Activated naive CD4-positive, alpha-beta T cell treated with anti-CD3 and anti-CD28 coated beads for 36 hours (primary cell): ENCODE results near the gene VSTM4. TPM values are rescaled to one million over a fixed set of nuclear protein-coding genes. Genes with fewer than 3 reads are reported as not detected.

Experiments
- CTCF ChIA-PET: fragments of 350-600 bp; sonication (Branson Sonifier 250); formaldehyde crosslinking; loops from one replicate; lab custom pipeline; 2021; ENCODE audit warnings: antibody characterized with exemption; lab: Charles Lee
- DNase-seq: peaks from one replicate; pipeline ENCODE4 v3.0.0-alpha.2; 2020
- H3K27ac Mint-ChIP-seq: one replicate; pipeline ENCODE4 v1.8.0; 2021; ENCODE audit warnings: mild to moderate bottlenecking, mixed read lengths
- H3K27me3 Mint-ChIP-seq: one replicate; pipeline ENCODE4 v1.8.0; 2021; ENCODE audit warnings: low read depth, mixed read lengths
- H3K36me3 Mint-ChIP-seq: one replicate; pipeline ENCODE4 v1.8.0; 2021; ENCODE audit warnings: low read depth, mixed read lengths
- H3K4me1 Mint-ChIP-seq: one replicate; pipeline ENCODE4 v1.8.0; 2021; ENCODE audit warnings: low read depth, mixed read lengths
- H3K4me3 Mint-ChIP-seq: one replicate; pipeline ENCODE4 v1.8.0; 2021; ENCODE audit warnings: mild to moderate bottlenecking, moderate library complexity, mixed read lengths
- H3K9me3 Mint-ChIP-seq: one replicate; pipeline ENCODE4 v1.8.0; 2021; ENCODE audit warnings: mixed read lengths
- intact Hi-C: fragments of 100-400 bp; cut with micrococcal nuclease; formaldehyde crosslinking; loops from one replicate; pipeline ENCODE4 v1.15.1; 2023
- total RNA-seq, 2 experiments: library from RNA; stranded (reverse); gene quantifications; one replicate each; pipeline ENCODE4 v1.2.3, GENCODE V29; 2021

The VSTM4 gene
- total RNA-seq, 2 experiments from 2014 or later, result not detected

GRCh38 chr10:49035920-49036319 lies 79.4 kb downstream of the VSTM4 start:
- H3K4me3 Mint-ChIP-seq, result no peak overlapping the region
- no peaks in the 10 kb centered on the region for H3K36me3 Mint-ChIP-seq
- CTCF ChIA-PET, result no interaction called here
- intact Hi-C loops, result no loop called here
- no peaks in the 10 kb centered on the region for H3K9me3 Mint-ChIP-seq
- no peaks in the 10 kb centered on the region for H3K4me1 Mint-ChIP-seq
- no peak overlapping the region for H3K27ac Mint-ChIP-seq
- H3K27me3 Mint-ChIP-seq, result no peaks in the 10 kb centered on the region
- no peak for DNase-seq

GRCh38 chr10:49034925-49035324 lies 80.4 kb downstream of the VSTM4 start:
- no peaks in the 10 kb centered on the region for H3K36me3 Mint-ChIP-seq
- intact Hi-C loops, result no loop called here
- no peaks in the 10 kb centered on the region for H3K4me1 Mint-ChIP-seq
- no peak for DNase-seq
- H3K27ac Mint-ChIP-seq, result no peak overlapping the region
- no peak overlapping the region for H3K4me3 Mint-ChIP-seq
- H3K27me3 Mint-ChIP-seq, result no peaks in the 10 kb centered on the region
- CTCF ChIA-PET, result no interaction called here
- H3K9me3 Mint-ChIP-seq, result no peaks in the 10 kb centered on the region

- H3K27me3 Mint-ChIP-seq, result no peaks in the 10 kb centered on the region
- CTCF ChIA-PET, result no interaction called here
- H3K36me3 Mint-ChIP-seq, result no peaks in the 10 kb centered on the region
- no peak for DNase-seq
- intact Hi-C loops, result no loop called here
- H3K4me1 Mint-ChIP-seq, result no peaks in the 10 kb centered on the region
- H3K27ac Mint-ChIP-seq, result no peak overlapping the region
- H3K4me3 Mint-ChIP-seq, result no peak overlapping the region
- no peaks in the 10 kb centered on the region for H3K9me3 Mint-ChIP-seq
These were observed 81.4 kb downstream of the VSTM4 start for GRCh38 chr10:49033939-49034338.

GRCh38 chr10:49029666-49030065 lies 85.7 kb downstream of the VSTM4 start:
- Mint-ChIP-seq H3K4me1 (no peaks in the 10 kb centered on the region), H3K9me3 (no peaks in the 10 kb centered on the region), H3K27ac (no peak overlapping the region), H3K36me3 (no peaks in the 10 kb centered on the region), H3K27me3 (no peaks in the 10 kb centered on the region), H3K4me3 (no peak overlapping the region)
- CTCF ChIA-PET, result interaction anchor here (0.6 kb wide), 1 partner anchor 317 kb away, joined by 3 read pairs; no protein-coding TSS in a partner anchor
- intact Hi-C loops, result no loop called here
- no peak for DNase-seq

- Mint-ChIP-seq H3K27me3 (no peaks in the 10 kb centered on the region), H3K36me3 (no peaks in the 10 kb centered on the region), H3K4me3 (no peak overlapping the region), H3K9me3 (no peaks in the 10 kb centered on the region), H3K4me1 (no peaks in the 10 kb centered on the region), H3K27ac (no peak overlapping the region)
- intact Hi-C loops, result no loop called here
- no peak for DNase-seq
- CTCF ChIA-PET, result interaction anchor here (0.6 kb wide), 1 partner anchor 29 kb away, joined by 5 read pairs; no protein-coding TSS in a partner anchor
These were observed 86.7 kb downstream of the VSTM4 start for GRCh38 chr10:49028639-49029038.

GRCh38 chr10:49025347-49025983 lies 89.9 kb downstream of the VSTM4 start:
- intact Hi-C loops, result no loop called here
- H3K36me3 Mint-ChIP-seq, result no peaks in the 10 kb centered on the region
- no peak for DNase-seq
- no peak overlapping the region for H3K4me3 Mint-ChIP-seq
- H3K4me1 Mint-ChIP-seq, result no peaks in the 10 kb centered on the region
- CTCF ChIA-PET, result interaction anchor here (0.8 kb wide), 1 partner anchor 27 kb away, joined by 3 read pairs; no protein-coding TSS in a partner anchor
- H3K27ac Mint-ChIP-seq, result no peak overlapping the region
- no peaks in the 10 kb centered on the region for H3K27me3 Mint-ChIP-seq
- H3K9me3 Mint-ChIP-seq, result no peaks in the 10 kb centered on the region

- Mint-ChIP-seq H3K36me3 (no peaks in the 10 kb centered on the region), H3K27me3 (no peaks in the 10 kb centered on the region), H3K27ac (no peak overlapping the region), H3K4me3 (no peak overlapping the region), H3K9me3 (no peaks in the 10 kb centered on the region), H3K4me1 (no peaks in the 10 kb centered on the region)
- intact Hi-C loops, result no loop called here
- CTCF ChIA-PET, result interaction anchor here (1.4 kb wide), 1 partner anchor 368 kb away, joined by 3 read pairs; no protein-coding TSS in a partner anchor
- no peak for DNase-seq
These were observed 90.8 kb downstream of the VSTM4 start for GRCh38 chr10:49024484-49024883.

GRCh38 chr10:49023752-49024151 lies 91.6 kb downstream of the VSTM4 start:
- H3K9me3 Mint-ChIP-seq, result no peaks in the 10 kb centered on the region
- intact Hi-C loops, result no loop called here
- no peaks in the 10 kb centered on the region for H3K27me3 Mint-ChIP-seq
- no peak overlapping the region for H3K4me3 Mint-ChIP-seq
- no peaks in the 10 kb centered on the region for H3K4me1 Mint-ChIP-seq
- CTCF ChIA-PET, result interaction anchor here (1.4 kb wide), 1 partner anchor 367 kb away, joined by 3 read pairs; no protein-coding TSS in a partner anchor
- no peak for DNase-seq
- no peak overlapping the region for H3K27ac Mint-ChIP-seq
- no peaks in the 10 kb centered on the region for H3K36me3 Mint-ChIP-seq

GRCh38 chr10:49023071-49023470 lies 92.3 kb downstream of the VSTM4 start:
- intact Hi-C loops, result no loop called here
- Mint-ChIP-seq H3K9me3 (no peaks in the 10 kb centered on the region), H3K27ac (no peak overlapping the region), H3K36me3 (no peaks in the 10 kb centered on the region), H3K4me1 (no peaks in the 10 kb centered on the region), H3K27me3 (no peaks in the 10 kb centered on the region), H3K4me3 (no peak overlapping the region)
- CTCF ChIA-PET, result interaction anchor here (1.4 kb wide), 1 partner anchor 367 kb away, joined by 3 read pairs; no protein-coding TSS in a partner anchor
- no peak for DNase-seq

- Mint-ChIP-seq H3K4me3 (no peak overlapping the region), H3K27ac (no peak overlapping the region), H3K4me1 (no peaks in the 10 kb centered on the region), H3K27me3 (peaks cover 4% of the 10 kb centered on the region), H3K36me3 (no peaks in the 10 kb centered on the region), H3K9me3 (no peaks in the 10 kb centered on the region)
- CTCF ChIA-PET, result no interaction called here
- no peak for DNase-seq
- intact Hi-C loops, result no loop called here
These were observed 93.6 kb downstream of the VSTM4 start for GRCh38 chr10:49021685-49022084.

- Mint-ChIP-seq H3K9me3 (no peaks in the 10 kb centered on the region), H3K4me3 (no peak overlapping the region), H3K27me3 (peaks cover 5% of the 10 kb centered on the region), H3K36me3 (no peaks in the 10 kb centered on the region), H3K27ac (no peak overlapping the region), H3K4me1 (no peaks in the 10 kb centered on the region)
- intact Hi-C loops, result no loop called here
- CTCF ChIA-PET, result no interaction called here
- no peak for DNase-seq
These were observed 99.6 kb downstream of the VSTM4 start for GRCh38 chr10:49015700-49016099.

GRCh38 chr10:49012603-49013002 lies 102.7 kb downstream of the VSTM4 start:
- Mint-ChIP-seq H3K27ac (no peak overlapping the region), H3K4me1 (no peaks in the 10 kb centered on the region), H3K27me3 (peaks cover 5% of the 10 kb centered on the region), H3K4me3 (no peak overlapping the region), H3K36me3 (no peaks in the 10 kb centered on the region), H3K9me3 (no peaks in the 10 kb centered on the region)
- no peak for DNase-seq
- CTCF ChIA-PET, result no interaction called here
- intact Hi-C loops, result no loop called here

- Mint-ChIP-seq H3K9me3 (no peaks in the 10 kb centered on the region), H3K4me3 (no peak overlapping the region), H3K27ac (no peak overlapping the region), H3K27me3 (peaks cover 2% of the 10 kb centered on the region), H3K36me3 (no peaks in the 10 kb centered on the region), H3K4me1 (no peaks in the 10 kb centered on the region)
- CTCF ChIA-PET, result no interaction called here
- intact Hi-C loops, result no loop called here
- no peak for DNase-seq
These were observed 103.6 kb downstream of the VSTM4 start for GRCh38 chr10:49011756-49012155.
